Heart left ventricle (tissue), 13 donors: ENCODE data around the gene NUP210.
"Not testable (repeated sequence)": the region's sequence is repeated elsewhere in the genome, so short reads cannot be mapped to it uniquely, and the experiment has no call there.

Experiments
- CTCF ChIP-seq, 12 donors: fragments of 200-600 bp; sonication (generic) in 4 of 12; IDR thresholded peaks; one replicate each; pipeline versions ENCODE4 v1.5.0 to v1.8.0; 2018 to 2022; ENCODE audit warnings: antibody characterized with exemption in 12 of 12, mild to moderate bottlenecking in 5 of 12
- POLR2A ChIP-seq, 2 donors: fragments of 450-650 bp; IDR thresholded peaks; one replicate each; pipeline ENCODE4 v1.6.1; 2017; ENCODE audit warnings: antibody characterized with exemption in 2 of 2, mild to moderate bottlenecking in 2 of 2, moderate library complexity in 2 of 2
- donor health status: ischemic (EF 13 %, LVEDD 7.1; RV severe dilation, severe dysfunction).
- donor health status: DM: no; HTN: yes; CAD: no.
- donor health status: DM: no; HTN: no; CAD: no.
- donor health status: ischemic (EF 25% LVEDD 6.9; RV normal size, moderate dysfunction).
- donor health status: ischemic (EF 25% LVEDD 5.7; RV mildly dilated, moderate dysfunction).
- donor health status: ischemic (EF 35%, LVEDD 5.7; RV mildly dilated, moderate dysfunction).
- donor health status: nonischemic (EF 11% LVEDD 7.7; RV severe dilation, severe dysfunction).
- donor health status: DM: yes; HTN: yes; CAD: no.
- donor health status: PGD.
- donor health status: ischemic (EF 29% LVEDD 5.4; RV normal size, mild dysfunction).
- donor health status: nonischemic (EF 23%, LVEDD 6.1; RV moderate dilation, normal function).

GRCh38 chr3:13430411-13430875 is 10.3 kb upstream of the NUP210 start:
- TF ChIP-seq CTCF, POLR2A (IDR thresholded peaks at IDR 0.05): not testable (repeated sequence)
